Measurements from ENCODE around the gene PPP1R15B.

DNA sequence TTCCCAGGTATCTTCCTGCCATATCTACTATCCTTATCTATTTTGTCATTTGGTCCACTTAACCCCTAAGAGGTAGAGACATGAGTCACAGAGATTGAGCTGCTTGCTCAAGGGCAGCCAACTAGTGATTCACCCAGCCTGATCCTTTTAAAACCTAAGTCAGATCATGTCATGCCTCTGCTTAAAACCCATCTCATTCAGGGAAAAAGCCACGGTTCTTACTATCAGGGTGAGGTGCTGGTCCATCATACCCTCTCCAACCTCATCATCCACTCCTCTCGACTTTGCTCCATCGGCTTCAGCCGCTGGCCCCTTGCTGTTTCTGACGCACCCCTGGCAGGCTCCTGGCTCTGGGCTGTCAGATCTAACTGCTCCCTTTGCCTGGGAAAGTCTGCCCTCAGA is 14.4 kb upstream of the PPP1R15B start:
- TF ChIP-seq CTCF (conservative IDR thresholded peaks at IDR 0.05; ENCODE audit: low read depth, low read length) (no peak), CHD1 (IDR thresholded peaks at IDR 0.05; ENCODE audit: low read depth, low read length) (no peak), POLR2A (IDR thresholded peaks at IDR 0.05; ENCODE audit: low read depth, low read length) (no peak), CEBPB (IDR thresholded peaks at IDR 0.05; ENCODE audit: low read depth, low read length) (peak; percentile 83), MXI1 (IDR thresholded peaks at IDR 0.05; ENCODE audit: borderline replicate concordance, low read depth, low read length) (0 out of 2 replicates have a peak, but pooled peaks have one; percentile 41), RCOR1 (IDR thresholded peaks at IDR 0.05; ENCODE audit: insufficient replicate concordance, low read length) (no peak), SMC3 (IDR thresholded peaks at IDR 0.05; ENCODE audit: low read depth, low read length) (no peak)
